Muscle of leg (tissue), 11 donors: Measurements from ENCODE around the gene E2F4. TPM values are rescaled to one million over a fixed set of nuclear protein-coding genes. Genes with fewer than 3 reads are reported as not detected.
A peak's percentile ranks its signal among the peaks of the same experiment; 100 is the strongest.

ENCODE experiments used
- DNase-seq: peaks from one replicate; pipeline ENCODE4 v3.0.0; 2013
- H3K27ac ChIP-seq: one replicate; pipeline ENCODE4 v1.5.1; 2013; ENCODE audit warnings: mild to moderate bottlenecking, low read length, control low read depth
- H3K27me3 ChIP-seq: one replicate; pipeline ENCODE4 v1.6.1; 2013; ENCODE audit warnings: low read length; ENCODE audit not compliant: control insufficient read depth, insufficient read depth
- H3K36me3 ChIP-seq: one replicate; pipeline ENCODE4 v1.6.1; 2013; ENCODE audit warnings: low read length; ENCODE audit not compliant: control insufficient read depth, insufficient read depth
- H3K4me1 ChIP-seq: one replicate; pipeline ENCODE4 v1.6.1; 2013; ENCODE audit warnings: low read length; ENCODE audit not compliant: control insufficient read depth, insufficient read depth
- H3K4me3 ChIP-seq: one replicate; pipeline ENCODE4 v1.5.1; 2013; ENCODE audit warnings: low read length, control low read depth
- H3K9me3 ChIP-seq: replicated peaks from 2 replicates; pipeline ENCODE4 v1.6.1; 2013; ENCODE audit warnings: low read depth, low read length; ENCODE audit not compliant: control insufficient read depth
- WGBS: methylation state at CpG from one replicate; pipeline ENCODE4 v1.1.5; 2013; ENCODE audit warnings: missing lambda C conversion rate; ENCODE audit not compliant: insufficient coverage; 5-methylcytosine and 5-hydroxymethylcytosine counted together
- polyA plus RNA-seq, 8 donors: library from polyadenylated mRNA; unstranded; fragments of 120-200 nt; gene quantifications; one replicate each; pipeline versions ENCODE4 v1.2.1 to v1.2.3, GENCODE V29; 2013; ENCODE audit warnings: inconsistent platforms in 1 of 8, low replicate concordance in 1 of 8; ENCODE audit not compliant: insufficient read length in 8 of 8, insufficient read depth in 1 of 8
- total RNA-seq: library from RNA; stranded (reverse); fragments of 120-200 nt; gene quantifications from one replicate; pipeline ENCODE4 v1.2.4, GENCODE V29; 2013

E2F4 gene
- total and polyA plus RNA-seq, 9 donors: 28.1 to 51.1 (median 45.6) TPM

DNA sequence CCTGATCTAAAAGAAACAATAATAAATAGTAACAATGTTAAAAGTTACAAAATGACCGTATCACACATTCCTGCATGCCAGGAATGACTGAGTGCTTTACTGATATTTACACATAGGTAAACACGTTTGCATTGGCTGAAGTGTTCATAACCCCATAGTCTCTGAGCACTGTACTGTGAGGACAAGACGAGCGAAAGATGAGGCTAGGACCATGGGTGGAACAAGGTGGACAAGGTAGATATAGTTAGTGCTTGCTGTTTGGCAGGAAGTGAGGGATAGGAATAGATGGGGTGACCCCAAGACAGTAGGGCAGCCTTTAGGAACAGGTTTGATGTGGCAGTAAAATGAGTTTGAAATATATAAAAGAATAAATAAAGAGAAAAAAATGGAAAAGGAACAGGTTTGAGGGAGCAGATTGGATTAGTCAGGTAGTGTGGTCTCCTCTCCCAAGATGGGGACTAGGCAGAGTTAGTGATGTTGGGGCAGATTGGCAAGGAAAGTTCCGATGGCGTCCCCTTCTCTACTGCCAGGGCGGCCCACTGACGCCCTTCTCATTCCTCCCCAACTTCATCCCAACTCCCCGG, 452 bp upstream of the E2F4 start:
- Histone ChIP-seq H3K9me3 (no peaks in the 10 kb centered on the region), H3K27me3 (no peaks in the 10 kb centered on the region), H3K4me3 (peak overlapping the region; percentile 95), H3K27ac (no peak overlapping the region), H3K36me3 (peaks cover 33% of the 10 kb centered on the region), H3K4me1 (peaks cover 67% of the 10 kb centered on the region)
- 40% methylated on average over 2 of the region's 9 CpGs for WGBS
- DNase-seq: no peak

DNA sequence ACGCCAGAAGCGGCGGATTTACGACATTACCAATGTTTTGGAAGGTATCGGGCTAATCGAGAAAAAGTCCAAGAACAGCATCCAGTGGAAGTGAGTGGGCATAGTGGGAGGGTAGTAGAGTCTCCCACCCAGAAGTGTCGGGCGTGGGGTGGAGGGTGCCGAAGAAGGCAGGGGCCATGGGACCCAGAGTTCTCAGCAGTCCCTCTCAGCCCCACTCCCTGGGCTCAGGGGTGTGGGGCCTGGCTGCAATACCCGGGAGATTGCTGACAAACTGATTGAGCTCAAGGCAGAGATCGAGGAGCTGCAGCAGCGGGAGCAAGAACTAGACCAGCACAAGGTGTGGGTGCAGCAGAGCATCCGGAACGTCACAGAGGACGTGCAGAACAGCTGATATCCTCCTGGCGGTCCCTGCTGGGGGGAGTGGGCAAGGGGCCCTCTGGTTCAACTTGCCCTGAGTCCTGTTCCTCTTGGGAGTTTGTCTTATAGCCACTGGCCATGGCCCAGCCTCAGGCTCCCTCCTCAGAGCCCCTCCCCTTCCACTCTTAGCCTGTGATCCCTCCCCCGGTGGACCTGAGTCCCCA, 916 bp downstream of the E2F4 start:
- Histone ChIP-seq H3K27ac (no peak overlapping the region), H3K4me1 (peaks cover 56% of the 10 kb centered on the region), H3K36me3 (peaks cover 46% of the 10 kb centered on the region), H3K9me3 (no peaks in the 10 kb centered on the region), H3K4me3 (peak overlapping the region; percentile 95), H3K27me3 (no peaks in the 10 kb centered on the region)
- no peak for DNase-seq
- 31% methylated on average over 13 of the region's 17 CpGs for WGBS

DNA sequence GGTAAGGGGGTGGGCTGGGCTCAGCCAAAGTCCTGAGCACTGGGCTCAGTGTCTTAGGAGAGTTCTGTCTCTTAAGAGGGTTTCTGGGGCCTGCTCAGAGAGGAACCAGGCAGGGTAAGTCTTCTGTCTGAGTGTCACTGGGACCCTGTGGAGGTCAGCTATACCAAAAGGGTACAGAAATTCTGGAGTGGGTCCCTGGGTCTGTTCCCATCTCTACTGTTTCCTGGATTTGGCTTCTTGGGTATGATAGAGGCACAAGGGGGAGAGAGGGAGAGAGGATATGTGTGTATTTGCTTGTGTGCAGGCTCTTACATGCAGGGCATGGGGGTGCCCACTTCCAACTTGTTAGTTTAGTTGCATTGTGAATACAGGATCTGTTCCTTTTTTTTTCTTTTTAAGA, 1.6 kb downstream of the E2F4 start:
- Histone ChIP-seq H3K4me3 (no peak overlapping the region), H3K9me3 (no peaks in the 10 kb centered on the region), H3K36me3 (peaks cover 53% of the 10 kb centered on the region), H3K27me3 (no peaks in the 10 kb centered on the region), H3K4me1 (peaks cover 56% of the 10 kb centered on the region), H3K27ac (no peak overlapping the region)
- DNase-seq: no peak

DNA sequence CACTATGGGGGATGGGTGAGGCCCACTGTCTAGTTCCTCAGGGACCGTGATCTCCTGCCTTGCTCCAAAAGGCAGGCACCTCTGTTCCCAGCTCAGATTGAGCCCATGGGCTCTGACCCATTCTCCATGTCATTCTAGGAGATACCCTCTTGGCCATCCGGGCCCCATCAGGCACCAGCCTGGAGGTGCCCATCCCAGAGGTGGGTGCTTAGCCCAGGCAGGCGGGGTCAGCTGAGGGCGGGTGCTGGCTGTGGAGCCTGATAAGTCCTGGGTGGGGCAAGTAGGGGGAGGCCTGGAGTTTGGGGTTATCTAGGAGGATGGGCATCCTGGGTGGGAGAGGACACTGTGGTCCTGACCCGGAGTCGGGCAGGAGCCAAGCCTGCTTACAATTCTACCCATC, 2.3 kb downstream of the E2F4 start:
- 75% methylated on average over 1 of the region's 6 CpGs for WGBS
- DNase-seq: no peak
- peaks cover 54% of the 10 kb centered on the region for H3K4me1 ChIP-seq
- peaks cover 53% of the 10 kb centered on the region for H3K36me3 ChIP-seq
- no peak overlapping the region for H3K4me3 ChIP-seq
- no peak overlapping the region for H3K27ac ChIP-seq
- H3K27me3 ChIP-seq: no peaks in the 10 kb centered on the region
- no peaks in the 10 kb centered on the region for H3K9me3 ChIP-seq

DNA sequence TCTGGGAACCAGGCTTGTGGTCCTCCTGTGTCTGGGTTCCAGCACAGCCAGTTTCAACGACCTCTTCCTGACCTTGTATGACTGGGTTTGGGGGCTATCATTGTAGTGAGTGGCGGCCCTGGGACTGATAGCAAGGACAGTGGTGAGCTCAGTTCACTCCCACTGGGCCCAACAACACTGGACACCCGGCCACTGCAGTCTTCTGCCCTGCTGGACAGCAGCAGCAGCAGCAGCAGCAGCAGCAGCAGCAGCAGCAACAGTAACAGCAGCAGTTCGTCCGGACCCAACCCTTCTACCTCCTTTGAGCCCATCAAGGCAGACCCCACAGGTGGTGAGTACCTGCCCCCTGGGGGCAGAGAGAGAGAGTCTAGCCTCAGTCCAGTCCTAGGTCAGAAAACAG, 3.7 kb downstream of the E2F4 start:
- no peak for DNase-seq
- Histone ChIP-seq H3K27ac (no peak overlapping the region), H3K4me3 (no peak overlapping the region), H3K9me3 (no peaks in the 10 kb centered on the region), H3K36me3 (peaks cover 57% of the 10 kb centered on the region), H3K27me3 (no peaks in the 10 kb centered on the region), H3K4me1 (peaks cover 42% of the 10 kb centered on the region)
- WGBS: 86% methylated on average over 3 of the region's 5 CpGs

GRCh38 chr16:67196881-67197280, 4.9 kb downstream of the E2F4 start:
- H3K4me1 ChIP-seq: peaks cover 31% of the 10 kb centered on the region
- WGBS: no CpG with 5 or more reads among the region's 1 CpG
- H3K36me3 ChIP-seq: peaks cover 66% of the 10 kb centered on the region
- no peak for DNase-seq
- H3K4me3 ChIP-seq: no peak overlapping the region
- H3K9me3 ChIP-seq: no peaks in the 10 kb centered on the region
- H3K27ac ChIP-seq: no peak overlapping the region
- no peaks in the 10 kb centered on the region for H3K27me3 ChIP-seq

DNA sequence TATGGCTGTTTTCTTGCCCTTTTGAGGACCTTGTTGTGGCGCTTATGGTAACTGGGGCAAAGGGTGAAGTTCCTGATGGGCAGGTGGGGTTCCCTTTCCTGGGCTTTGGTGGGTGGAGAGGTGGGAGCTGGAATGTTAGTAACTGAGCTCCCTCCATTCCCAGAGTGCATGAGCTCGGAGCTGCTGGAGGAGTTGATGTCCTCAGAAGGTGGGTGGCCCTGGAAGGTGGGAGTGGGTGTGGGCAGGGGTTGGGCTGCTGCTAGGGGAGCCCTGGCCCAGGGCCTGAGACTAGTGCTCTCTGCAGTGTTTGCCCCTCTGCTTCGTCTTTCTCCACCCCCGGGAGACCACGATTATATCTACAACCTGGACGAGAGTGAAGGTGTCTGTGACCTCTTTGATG, 5.7 kb downstream of the E2F4 start:
- Histone ChIP-seq H3K27me3 (no peaks in the 10 kb centered on the region), H3K9me3 (no peaks in the 10 kb centered on the region), H3K36me3 (peaks cover 74% of the 10 kb centered on the region), H3K4me1 (peaks cover 29% of the 10 kb centered on the region), H3K27ac (no peak overlapping the region), H3K4me3 (no peak overlapping the region)
- DNase-seq: no peak
- WGBS: 67% methylated on average over 5 of the region's 6 CpGs

GRCh38 chr16:67198238-67198734, 6.3 kb downstream of the E2F4 start:
- Histone ChIP-seq H3K27ac (no peak overlapping the region), H3K4me3 (no peak overlapping the region), H3K36me3 (peaks cover 79% of the 10 kb centered on the region), H3K27me3 (no peaks in the 10 kb centered on the region), H3K9me3 (no peaks in the 10 kb centered on the region), H3K4me1 (peaks cover 24% of the 10 kb centered on the region)
- 48% methylated on average over 6 of the region's 12 CpGs for WGBS
- no peak for DNase-seq

- Histone ChIP-seq H3K4me1 (peaks cover 15% of the 10 kb centered on the region), H3K9me3 (no peaks in the 10 kb centered on the region), H3K4me3 (no peak within 1 kb of the TSS), H3K36me3 (peaks cover 77% of the 10 kb centered on the region), H3K27me3 (no peaks in the 10 kb centered on the region), H3K27ac (no peak within 1 kb of the TSS)
- 26% methylated on average over 41 of the region's 61 CpGs for WGBS
- DNase-seq: no peak
Measured at GRCh38 chr16:67199011-67199807, 7.3 kb downstream of the E2F4 start, which contains the start of gene ELMO3. ELMO3 (plus strand) TSS chr16:67199131; CDS start chr16:67199327, 196 bp downstream.

- H3K9me3 ChIP-seq: no peaks in the 10 kb centered on the region
- H3K4me3 ChIP-seq: no peak overlapping the region
- WGBS: 33% methylated on average over 16 of the region's 22 CpGs
- peaks cover 72% of the 10 kb centered on the region for H3K36me3 ChIP-seq
- no peak overlapping the region for H3K27ac ChIP-seq
- no peaks in the 10 kb centered on the region for H3K27me3 ChIP-seq
- DNase-seq: no peak
- H3K4me1 ChIP-seq: peaks cover 15% of the 10 kb centered on the region
Measured at GRCh38 chr16:67199808-67200198, 7.8 kb downstream of the E2F4 start.
